ENCODE measurements around the gene CTNNBIP1.
A peak's percentile ranks its signal among the peaks of the same experiment; 100 is the strongest.

CTNNBIP1 gene

GRCh38 chr1:9824702-9825089 is 85.4 kb downstream of the CTNNBIP1 start:
- no peak for DNase-seq (ENCODE audit: low spot score)
- no peak for TF ChIP-seq CTCF (IDR thresholded peaks at IDR 0.05; ENCODE audit: extremely low read depth, insufficient read depth, missing control alignments)
- in situ Hi-C loops (cut with MboI; ENCODE audit: low pct_unique_long_range_greater_than_20kb, low sequenced_read_pairs, unreplicated experiment): no loop called here

DNA sequence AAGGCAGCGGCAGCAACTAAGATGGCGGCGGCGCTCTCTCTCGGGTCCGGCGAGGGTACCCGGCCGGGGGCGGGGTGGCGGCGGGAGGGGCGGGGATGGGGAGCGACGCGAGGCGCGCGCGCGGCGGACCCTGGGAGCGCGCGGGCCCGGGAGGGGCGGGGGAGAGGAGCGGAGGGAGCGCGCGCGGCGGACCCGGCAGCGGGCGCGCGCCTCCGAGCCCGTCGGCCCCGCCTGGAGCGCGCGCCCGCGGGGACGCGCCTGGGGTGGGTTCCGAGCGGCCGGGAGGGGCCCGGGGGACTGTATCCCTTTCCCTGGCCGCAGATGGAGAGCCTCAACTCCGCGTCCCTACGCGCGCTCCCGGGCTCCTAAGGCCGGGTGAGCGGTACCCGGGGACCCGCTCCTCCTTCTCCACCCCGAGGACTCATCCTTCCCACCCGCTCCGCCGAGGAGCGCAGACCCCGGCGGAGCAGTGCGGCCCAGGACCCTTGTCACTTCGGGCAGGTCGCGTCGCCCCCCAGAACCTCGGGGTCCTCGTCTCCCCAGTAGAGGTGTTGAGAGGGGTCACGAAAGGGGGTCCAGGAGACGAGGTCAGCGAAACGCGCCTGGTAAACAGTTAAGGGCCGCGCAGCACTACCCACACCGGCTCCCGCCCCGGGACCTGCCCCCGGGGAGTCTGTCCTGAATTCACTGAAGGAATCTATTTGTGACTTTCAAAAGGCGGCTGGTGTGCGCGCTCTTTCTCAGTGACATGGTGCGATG is 85.9 kb downstream of the CTNNBIP1 start, which contains the start of gene CLSTN1:
Gene CLSTN1, minus strand, starts transcription at position 23 of the 759 bp plus-strand sequence. CDS start 232 bp downstream, outside the sequence.
- peak; percentile 98 for DNase-seq (ENCODE audit: low spot score)
- in situ Hi-C loops (cut with MboI; ENCODE audit: low pct_unique_long_range_greater_than_20kb, low sequenced_read_pairs, unreplicated experiment): no loop called here
- no peak for TF ChIP-seq CTCF (IDR thresholded peaks at IDR 0.05; ENCODE audit: extremely low read depth, insufficient read depth, missing control alignments)

GRCh38 chr1:9823693-9823942 is 86.5 kb downstream of the CTNNBIP1 start:
- DNase-seq (ENCODE audit: low spot score): no peak
- in situ Hi-C loops (cut with MboI; ENCODE audit: low pct_unique_long_range_greater_than_20kb, low sequenced_read_pairs, unreplicated experiment): no loop called here
- no peak for TF ChIP-seq CTCF (IDR thresholded peaks at IDR 0.05; ENCODE audit: extremely low read depth, insufficient read depth, missing control alignments)

DNA sequence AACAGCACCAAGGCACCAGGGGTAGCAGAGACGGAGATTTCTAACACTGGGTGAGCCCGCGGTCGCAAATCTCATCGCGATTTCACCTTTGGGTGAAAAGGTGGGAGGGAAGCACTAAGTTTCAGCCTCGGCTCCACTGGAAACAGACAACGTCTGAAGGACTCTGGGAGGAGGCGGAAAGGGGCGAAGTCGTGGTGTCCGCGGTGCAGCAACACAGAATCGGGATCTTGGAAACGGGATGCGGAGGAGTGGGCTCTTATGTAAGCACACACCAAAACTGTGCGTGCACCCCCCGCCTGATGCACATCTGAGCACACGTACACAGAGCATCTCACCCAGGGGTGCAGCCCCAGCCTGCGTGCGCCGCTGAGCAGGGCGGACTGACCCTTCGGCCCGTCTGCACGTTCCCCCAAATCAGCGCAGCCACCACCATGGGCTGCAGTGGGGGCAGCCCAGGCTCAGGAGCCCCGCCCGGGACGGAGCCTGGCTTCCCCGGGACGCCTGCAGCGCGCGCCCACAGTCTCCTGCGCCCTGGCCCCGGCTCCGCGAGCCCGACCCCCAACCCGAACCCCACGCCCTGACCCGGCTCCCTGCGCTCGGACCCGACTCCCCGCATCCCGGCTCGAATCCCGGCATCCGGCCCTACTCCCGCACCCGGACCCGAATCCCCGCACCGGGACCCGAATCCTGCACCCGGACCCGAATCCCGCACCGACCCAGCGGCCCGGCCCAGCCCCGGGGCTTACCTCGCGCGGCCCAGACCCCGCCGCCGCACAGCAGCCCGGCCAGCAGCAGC is 87.0 kb downstream of the CTNNBIP1 start:
- peak; percentile 55 for DNase-seq (ENCODE audit: low spot score)
- in situ Hi-C loops (cut with MboI; ENCODE audit: low pct_unique_long_range_greater_than_20kb, low sequenced_read_pairs, unreplicated experiment): no loop called here

GRCh38 chr1:9822490-9822889 is 87.6 kb downstream of the CTNNBIP1 start:
- in situ Hi-C loops (cut with MboI; ENCODE audit: low pct_unique_long_range_greater_than_20kb, low sequenced_read_pairs, unreplicated experiment): no loop called here

More for the DNA sequence above, 87.0 kb downstream of the CTNNBIP1 start:
- no peak for TF ChIP-seq CTCF (IDR thresholded peaks at IDR 0.05; ENCODE audit: extremely low read depth, insufficient read depth, missing control alignments)

DNA sequence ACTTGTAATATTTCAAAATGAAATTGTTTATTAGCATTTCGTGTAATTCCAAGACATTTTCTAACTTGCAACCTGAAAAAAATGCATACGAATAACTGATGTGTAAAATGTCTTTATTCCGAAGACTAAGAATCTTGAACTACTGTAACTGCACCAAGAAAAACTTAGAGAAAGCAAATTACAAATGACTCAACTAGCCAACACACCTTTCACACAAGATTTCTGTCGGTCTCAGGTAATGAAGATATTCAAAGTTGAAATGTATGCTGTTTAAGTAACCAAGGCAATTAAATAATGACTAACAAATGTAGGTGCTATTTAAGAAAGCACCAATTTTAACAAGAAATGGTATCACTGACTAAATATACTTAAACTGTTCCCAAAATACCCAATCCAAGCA is 88.4 kb downstream of the CTNNBIP1 start:
- no peak for TF ChIP-seq CTCF (IDR thresholded peaks at IDR 0.05; ENCODE audit: extremely low read depth, insufficient read depth, missing control alignments)
- DNase-seq (ENCODE audit: low spot score): no peak
- in situ Hi-C loops (cut with MboI; ENCODE audit: low pct_unique_long_range_greater_than_20kb, low sequenced_read_pairs, unreplicated experiment): no loop called here

More at GRCh38 chr1:9822490-9822889, 87.6 kb downstream of the CTNNBIP1 start:
- TF ChIP-seq CTCF (IDR thresholded peaks at IDR 0.05; ENCODE audit: extremely low read depth, insufficient read depth, missing control alignments): no peak
- no peak for DNase-seq (ENCODE audit: low spot score)
